K562 (cell line): Measurements from ENCODE around the gene CCDC47. TPM values are rescaled to one million over a fixed set of nuclear protein-coding genes. Genes with fewer than 3 reads are reported as not detected.

ENCODE experiments used
- ATAC-seq: fragments of 200-7000 bp; cut with Tn5 transposase; 3 replicates; pipeline ENCODE4 v1.9.1; 2020; ENCODE audit warnings: moderate library complexity
- BruUV-seq: library from RNA; stranded (reverse); fragments of 400-500 nt; replicated peaks from 2 replicates; lab custom pipeline; 2021; lab: Mats Ljungman, UMichigan
- CTCF ChIA-PET: fragments of 300-600 bp; formaldehyde crosslinking; extraction: SDS; loops from one replicate; lab custom pipeline; 2021; ENCODE audit warnings: low intra/inter-chr PET ratio; lab: Yijun Ruan, JAX
- POLR2A ChIA-PET: fragments of 300-600, 350-650 bp; sonication (Branson Sonifier 250); formaldehyde crosslinking; extraction: SDS; loops from one replicate; lab custom pipeline; 2021; ENCODE audit warnings: antibody characterized with exemption, inconsistent platforms; lab: Yijun Ruan, JAX
- DNase-seq, 4 experiments: peaks; one replicate each; pipeline versions ENCODE4 v3.0.0 to v3.0.0-alpha.2; 2011 to 2018; ENCODE audit warnings: low spot score in 3 of 4, mixed read lengths in 3 of 4; ENCODE audit errors: extremely low read depth in 1 of 4
- FAIRE-seq: peaks from 2 replicates; lab custom pipeline; 2011; peaks lifted over from hg19 to GRCh38; lab: Jason Lieb, UNC
- H2AFZ ChIP-seq: 2 replicates; pipeline ENCODE4 v1.6.0; 2011; ENCODE audit warnings: low read depth, low read length, control low read depth, inconsistent platforms
- H3K27ac ChIP-seq: fragments of 200-600 bp; 3 replicates; pipeline ENCODE4 v1.8.0; 2011; ENCODE audit warnings: low read depth, mild to moderate bottlenecking, control low read depth, inconsistent platforms, low read length, moderate library complexity, mixed read lengths; ENCODE audit errors: extremely low read depth
- H3K27me3 ChIP-seq, 2 experiments: fragments of 300-600 bp in 1 of 2; 2 replicates in 1 of 2; 3 replicates in 1 of 2; pipeline versions ENCODE4 v1.6.0 to v1.8.0; 2011; ENCODE audit warnings: inconsistent platforms in 2 of 2, low read length in 2 of 2, mild to moderate bottlenecking in 1 of 2, mixed read lengths in 1 of 2, moderate library complexity in 1 of 2; ENCODE audit not compliant: control insufficient read depth in 2 of 2, insufficient read depth in 2 of 2
- H3K36me3 ChIP-seq: fragments of 300-600 bp; 3 replicates; pipeline ENCODE4 v1.8.0; 2011; ENCODE audit warnings: mild to moderate bottlenecking, low read length, inconsistent platforms; ENCODE audit not compliant: control insufficient read depth, insufficient read depth
- H3K4me1 ChIP-seq, 2 experiments: fragments of 200-600 bp in 1 of 2; replicated peaks in 1 of 2; 2 replicates in 1 of 2; 3 replicates in 1 of 2; pipeline versions ENCODE4 v1.5.1 to v1.8.0; 2011; ENCODE audit warnings: inconsistent platforms in 2 of 2, low read length in 2 of 2, mild to moderate bottlenecking in 1 of 2, mixed read lengths in 1 of 2, moderate library complexity in 1 of 2; ENCODE audit not compliant: control insufficient read depth in 2 of 2, insufficient read depth in 2 of 2
- H3K4me2 ChIP-seq: 2 replicates; pipeline ENCODE4 v1.6.1; 2011; ENCODE audit warnings: low read length, control low read depth, inconsistent platforms, mixed read lengths; ENCODE audit not compliant: insufficient read depth
- H3K4me3 ChIP-seq: fragments of 200-600 bp; sonication (generic), shearing (Covaris generic); 2 replicates; pipeline ENCODE4 v1.5.1; 2016; ENCODE audit warnings: control low read depth, inconsistent platforms
- H3K79me2 ChIP-seq: fragments of 200-600 bp; 3 replicates; pipeline ENCODE4 v1.8.0; 2011; ENCODE audit warnings: low read length, inconsistent platforms; ENCODE audit not compliant: control insufficient read depth, insufficient read depth
- H3K9ac ChIP-seq, 2 experiments: 2 replicates each; pipeline versions ENCODE4 v1.6.0 to v1.6.1; 2011; ENCODE audit warnings: low read depth in 2 of 2, low read length in 2 of 2, control low read depth in 1 of 2, inconsistent platforms in 1 of 2, mild to moderate bottlenecking in 1 of 2, mixed read lengths in 1 of 2; ENCODE audit not compliant: insufficient read depth in 1 of 2
- H3K9me1 ChIP-seq: one replicate; pipeline ENCODE4 v1.6.0; 2011; ENCODE audit warnings: inconsistent platforms, mild to moderate bottlenecking, low read length, moderate library complexity; ENCODE audit not compliant: control insufficient read depth, insufficient read depth
- H3K9me3 ChIP-seq: replicated peaks from 2 replicates; pipeline ENCODE4 v1.5.1; 2011; ENCODE audit warnings: low read depth, low read length, inconsistent platforms; ENCODE audit not compliant: control insufficient read depth, insufficient read depth
- H4K20me1 ChIP-seq: replicated peaks from 2 replicates; pipeline ENCODE4 v1.6.1; 2011; ENCODE audit warnings: low read length, inconsistent platforms, mixed read lengths; ENCODE audit not compliant: control insufficient read depth, insufficient read depth
- DACH1 ChIP-seq: fragments of 450-650 bp; IDR thresholded peaks from 2 replicates; pipeline ENCODE4 v1.6.1; 2018; ENCODE audit not compliant: partially characterized antibody
- NR2C1 ChIP-seq, 2 experiments: fragments of 450-650 bp; IDR thresholded peaks; 2 replicates each; pipeline ENCODE4 v1.6.1; 2017; ENCODE audit warnings: mild to moderate bottlenecking in 2 of 2, antibody characterized with exemption in 1 of 2, inconsistent platforms in 1 of 2, missing compliant biosample characterization in 1 of 2, missing genetic modification characterization in 1 of 2
- PCBP1 ChIP-seq: fragments of 200-400 bp; formaldehyde crosslinking; IDR thresholded peaks from 2 replicates; pipeline ENCODE4 v1.6.1; 2018; ENCODE audit warnings: mild to moderate bottlenecking, low read depth, low read length; ENCODE audit not compliant: poor library complexity, severe bottlenecking
- POLR3G ChIP-seq: IDR thresholded peaks from 2 replicates; pipeline ENCODE4 v1.6.1; 2011; ENCODE audit not compliant: insufficient read length, insufficient replicate concordance; ENCODE audit errors: extremely low read depth
- ZBTB11 ChIP-seq, 3 experiments: fragments of 200-800 bp in 1 of 3; fragments of 250-450 bp in 1 of 3; fragments of 450-650 bp in 1 of 3; sonication (Bioruptor Pico) in 1 of 3; sonication (Bioruptor generic) in 1 of 3; formaldehyde crosslinking in 1 of 3; IDR thresholded peaks; 2 replicates each; pipeline versions ENCODE4 v1.6.1 to v1.8.0; 2016 to 2022; ENCODE audit warnings: mild to moderate bottlenecking in 2 of 3, missing genetic modification characterization in 2 of 3, missing compliant biosample characterization in 1 of 3, moderate library complexity in 1 of 3
- ZBTB33 ChIP-seq: sonication (generic); formaldehyde crosslinking; IDR thresholded peaks from 2 replicates; pipeline ENCODE4 v1.8.1; 2023; ENCODE audit warnings: mild to moderate bottlenecking, missing genetic modification reagents
- ZKSCAN1 ChIP-seq: fragments of 150-350 bp; IDR thresholded peaks from 2 replicates; pipeline ENCODE4 v1.6.1; 2016; ENCODE audit warnings: low read depth, low read length
- ZNF445 ChIP-seq: fragments of 250-450 bp; sonication (Bioruptor Pico); IDR thresholded peaks from 2 replicates; pipeline ENCODE4 v1.4.0; 2020; ENCODE audit warnings: low read depth, mild to moderate bottlenecking, moderate library complexity
- ZNF518B ChIP-seq: fragments of 250-450 bp; sonication (Bioruptor Pico); IDR thresholded peaks from 2 replicates; pipeline ENCODE4 v1.5.0; 2021; ENCODE audit warnings: mild to moderate bottlenecking, moderate library complexity
- WGBS: fragments of 100-300 bp; shearing (Covaris generic); methylation state at CpG from one replicate; pipeline ENCODE4 v1.1.6; 2016; ENCODE audit warnings: low coverage, mixed read lengths; ENCODE audit not compliant: insufficient coverage; ENCODE audit errors: missing lambda C conversion rate; 5-methylcytosine and 5-hydroxymethylcytosine counted together
- in situ Hi-C: fragments of 300-500 bp; cut with MboI; formaldehyde crosslinking; loops from 4 replicates; pipeline ENCODE4 v1.15.0; 2018; ENCODE audit warnings: inconsistent platforms, mixed read lengths
- intact Hi-C: fragments of 100-400 bp; cut with micrococcal nuclease; formaldehyde crosslinking; loops from 2 replicates; pipeline ENCODE4 v1.14.2; 2022
- polyA plus RNA-seq, 8 experiments: library from polyadenylated mRNA; depleted of rRNA in 4 of 8; stranded (reverse) in 5 of 8; unstranded in 3 of 8; fragments of >200 nt; fragmentation: Nextera tagmentation in 2 of 8; fragmentation: Illumina TruSeq in 1 of 8; extraction: Ambion mirVana in 2 of 8; extraction: Trizol in 1 of 8; gene quantifications; 2 replicates each; pipeline versions ENCODE4 v1.2.1 to v1.2.3, GENCODE V29; 2011 to 2014; ENCODE audit warnings: inconsistent platforms in 1 of 8, missing spikeins in 1 of 8
- total RNA-seq, 7 experiments: library from RNA; depleted of rRNA in 6 of 7; stranded (reverse); fragments of >200 nt in 6 of 7; fragmentation: Illumina TruSeq in 2 of 7; extraction: Trizol in 2 of 7; gene quantifications; 2 replicates each; pipeline versions ENCODE4 v1.2.1 to v1.2.3, GENCODE V29; 2011 to 2021; ENCODE audit warnings: low replicate concordance in 1 of 7

CCDC47 gene
- total and polyA plus RNA-seq, 9 of the 15 experiments (the other 6 are each of a cell fraction or from before 2014, with no cell fraction given), result 15.5 to 162 (median 122) TPM

GRCh38 chr17:63700528-63701455 is 72.6 kb downstream of the CCDC47 start:
- DNase-seq (no peak), ATAC-seq (no peak), FAIRE-seq (no peak)
- Histone ChIP-seq H3K27me3 (no peaks in the 10 kb centered on the region), H4K20me1 (no peaks in the 10 kb centered on the region), H3K36me3 (peaks cover 2% of the 10 kb centered on the region; the same call in 1 of the 3 replicates), H3K79me2 (no peaks in the 10 kb centered on the region), H3K4me3 (peak overlapping the region; percentile 51; the same call in 1 of the 2 replicates), H3K4me1 (peaks cover 0 to 47% of the 10 kb centered on the region in 2 experiments; a peak in 2 of 5 replicates), H3K4me2 (peak overlapping the region; percentile 55), H3K9ac (peak overlapping the region in 1 of 2 experiments; percentile 68; a peak in 2 of 4 replicates), H3K9me1 (no peaks in the 10 kb centered on the region), H3K27ac (no peak overlapping the region), H3K9me3 (no peaks in the 10 kb centered on the region), H2AFZ (peak overlapping the region; percentile 54; the same call in 1 of the 2 replicates)
- in situ Hi-C loops, result no loop called here
- 93% methylated on average over 24 of the region's 88 CpGs for WGBS
- CTCF ChIA-PET, result no interaction called here
- BruUV-seq, result no TSS peak
- POLR2A ChIA-PET, result interaction anchor here (0.6 to 1.6 kb wide), 5 partner anchors 8 to 545 kb away, joined by 3 to 7 read pairs (median 4); no protein-coding TSS in a partner anchor
- intact Hi-C loops, result no loop called here
- no peak for TF ChIP-seq POLR3G
- TF ChIP-seq ZBTB11 (CRISPR knock-in tag; IDR thresholded peaks at IDR 0.05), result 0 out of 6 replicates have a peak, but pooled peaks of 1 of the 3 experiments have one; percentile 21
- no peak for TF ChIP-seq DACH1
- TF ChIP-seq ZBTB33 (CRISPR knock-in tag), result peak; percentile 86
- TF ChIP-seq NR2C1 (IDR thresholded peaks at IDR 0.05), result no peak
- no peak for TF ChIP-seq NR2C1 (tag; IDR thresholded peaks at IDR 0.05)
- no peak for TF ChIP-seq ZNF445 (CRISPR knock-in tag)
- no peak for TF ChIP-seq ZKSCAN1
- peak; percentile 69 for TF ChIP-seq PCBP1
- TF ChIP-seq ZNF518B (CRISPR knock-in tag), result no peak
